T-helper 17 cell (primary cell): Measurements from ENCODE around the gene DCAF5. TPM values are rescaled to one million over a fixed set of nuclear protein-coding genes. Genes with fewer than 3 reads are reported as not detected.

Experiments used
- ATAC-seq: fragments of 150-1000 bp; cut with Tn5 transposase; 2 replicates; pipeline ENCODE4 v1.10.0; 2021; ENCODE audit warnings: mild to moderate bottlenecking, moderate library complexity
- DNase-seq, 3 donors: peaks; one replicate each; pipeline versions ENCODE4 v3.0.0 to v3.0.0-alpha.2; 2020 to 2021
- H3K9me3 ChIP-seq: one replicate; pipeline ENCODE4 v1.7.0; 2013; ENCODE audit warnings: low read length, mild to moderate bottlenecking; ENCODE audit not compliant: control insufficient read depth, poor library complexity, severe bottlenecking
- H3K27ac Mint-ChIP-seq: one replicate; pipeline ENCODE4 v1.8.0; 2022; ENCODE audit warnings: mild to moderate bottlenecking, moderate library complexity, mixed read lengths
- H3K27me3 Mint-ChIP-seq: one replicate; pipeline ENCODE4 v1.8.0; 2022; ENCODE audit warnings: mixed read lengths
- H3K36me3 Mint-ChIP-seq: one replicate; pipeline ENCODE4 v1.8.0; 2022; ENCODE audit warnings: low read depth, mixed read lengths
- H3K4me1 Mint-ChIP-seq: one replicate; pipeline ENCODE4 v1.8.0; 2022; ENCODE audit warnings: mild to moderate bottlenecking, mixed read lengths
- H3K4me3 Mint-ChIP-seq: one replicate; pipeline ENCODE4 v1.8.0; 2022; ENCODE audit warnings: mild to moderate bottlenecking, moderate library complexity, mixed read lengths
- total RNA-seq, 4 donors: library from RNA in 2 of 4; stranded (reverse) in 2 of 4; gene quantifications; one replicate each; pipeline ENCODE4 v1.2.3 and lab custom pipeline; 2022 to 2026

The DCAF5 gene
- total RNA-seq, 2 donors from 2014 or later = 55.0 to 61.6 TPM

- peaks cover 11% of the 10 kb centered on the region for H3K4me1 Mint-ChIP-seq
- H3K36me3 Mint-ChIP-seq = peaks cover 5% of the 10 kb centered on the region
- H3K27ac Mint-ChIP-seq = no peak overlapping the region
- DNase-seq (no peak), ATAC-seq (no peak)
- H3K27me3 Mint-ChIP-seq = no peaks in the 10 kb centered on the region
- H3K9me3 ChIP-seq = no peaks in the 10 kb centered on the region
- H3K4me3 Mint-ChIP-seq = no peak overlapping the region
Observed at GRCh38 chr14:69105326-69105725, 47.6 kb downstream of the DCAF5 start.

- Mint-ChIP-seq H3K4me3 (no peak overlapping the region), H3K27me3 (no peaks in the 10 kb centered on the region), H3K36me3 (peaks cover 6% of the 10 kb centered on the region), H3K4me1 (peaks cover 17% of the 10 kb centered on the region), H3K27ac (peak overlapping the region; percentile 8)
- DNase-seq (no peak), ATAC-seq (peak; percentile 70)
- H3K9me3 ChIP-seq = no peaks in the 10 kb centered on the region
Observed at GRCh38 chr14:69101331-69101826, 51.5 kb downstream of the DCAF5 start.

GRCh38 chr14:69097974-69098373 is 54.9 kb downstream of the DCAF5 start:
- Mint-ChIP-seq H3K27me3 (no peaks in the 10 kb centered on the region), H3K4me3 (no peak overlapping the region), H3K36me3 (peaks cover 6% of the 10 kb centered on the region), H3K27ac (no peak overlapping the region), H3K4me1 (peaks cover 25% of the 10 kb centered on the region)
- H3K9me3 ChIP-seq = no peaks in the 10 kb centered on the region
- DNase-seq = no peak
- no peak for ATAC-seq

- ATAC-seq (no peak), DNase-seq (no peak)
- Mint-ChIP-seq H3K27ac (no peak overlapping the region), H3K36me3 (peaks cover 6% of the 10 kb centered on the region), H3K4me3 (no peak overlapping the region), H3K4me1 (peaks cover 23% of the 10 kb centered on the region), H3K27me3 (no peaks in the 10 kb centered on the region)
- no peaks in the 10 kb centered on the region for H3K9me3 ChIP-seq
Observed at GRCh38 chr14:69096781-69097475, 56.0 kb downstream of the DCAF5 start.

GRCh38 chr14:69096246-69096645 is 56.7 kb downstream of the DCAF5 start:
- no peaks in the 10 kb centered on the region for H3K27me3 Mint-ChIP-seq
- ATAC-seq (no peak), DNase-seq (no peak)
- H3K36me3 Mint-ChIP-seq = peaks cover 8% of the 10 kb centered on the region
- H3K27ac Mint-ChIP-seq = no peak overlapping the region
- H3K4me3 Mint-ChIP-seq = no peak overlapping the region
- H3K9me3 ChIP-seq = no peaks in the 10 kb centered on the region
- H3K4me1 Mint-ChIP-seq = peaks cover 21% of the 10 kb centered on the region

- no peaks in the 10 kb centered on the region for H3K27me3 Mint-ChIP-seq
- peaks cover 20% of the 10 kb centered on the region for H3K4me1 Mint-ChIP-seq
- peak overlapping the region; percentile 8 for H3K27ac Mint-ChIP-seq
- H3K9me3 ChIP-seq = no peaks in the 10 kb centered on the region
- no peak overlapping the region for H3K4me3 Mint-ChIP-seq
- DNase-seq (no peak), ATAC-seq (no peak)
- peaks cover 10% of the 10 kb centered on the region for H3K36me3 Mint-ChIP-seq
Observed at GRCh38 chr14:69094481-69094880, 58.4 kb downstream of the DCAF5 start.

- Mint-ChIP-seq H3K36me3 (peaks cover 8% of the 10 kb centered on the region), H3K4me1 (peaks cover 17% of the 10 kb centered on the region), H3K27ac (peak overlapping the region; percentile 91), H3K27me3 (no peaks in the 10 kb centered on the region), H3K4me3 (no peak overlapping the region)
- no peak for ATAC-seq
- DNase-seq = no peak
- no peaks in the 10 kb centered on the region for H3K9me3 ChIP-seq
Observed at GRCh38 chr14:69093631-69094421, 59.1 kb downstream of the DCAF5 start.

- no peak overlapping the region for H3K4me3 Mint-ChIP-seq
- H3K36me3 Mint-ChIP-seq = peaks cover 4% of the 10 kb centered on the region
- H3K9me3 ChIP-seq = no peaks in the 10 kb centered on the region
- peak overlapping the region; percentile 91 for H3K27ac Mint-ChIP-seq
- H3K27me3 Mint-ChIP-seq = no peaks in the 10 kb centered on the region
- ATAC-seq = no peak
- no peak for DNase-seq
- peaks cover 14% of the 10 kb centered on the region for H3K4me1 Mint-ChIP-seq
Observed at GRCh38 chr14:69092840-69093422, 60.0 kb downstream of the DCAF5 start.

- H3K36me3 Mint-ChIP-seq = peaks cover 4% of the 10 kb centered on the region
- H3K9me3 ChIP-seq = no peaks in the 10 kb centered on the region
- no peaks in the 10 kb centered on the region for H3K27me3 Mint-ChIP-seq
- H3K4me1 Mint-ChIP-seq = peaks cover 8% of the 10 kb centered on the region
- peak overlapping the region; percentile 67 for H3K27ac Mint-ChIP-seq
- DNase-seq (no peak), ATAC-seq (no peak)
- H3K4me3 Mint-ChIP-seq = no peak overlapping the region
Observed at GRCh38 chr14:69091695-69092094, 61.2 kb downstream of the DCAF5 start.

GRCh38 chr14:69091006-69091405 is 61.9 kb downstream of the DCAF5 start:
- H3K4me3 Mint-ChIP-seq = no peak overlapping the region
- H3K36me3 Mint-ChIP-seq = peaks cover 4% of the 10 kb centered on the region
- no peaks in the 10 kb centered on the region for H3K27me3 Mint-ChIP-seq
- peaks cover 8% of the 10 kb centered on the region for H3K4me1 Mint-ChIP-seq
- DNase-seq = no peak
- H3K27ac Mint-ChIP-seq = peak overlapping the region; percentile 67
- no peaks in the 10 kb centered on the region for H3K9me3 ChIP-seq
- ATAC-seq = no peak

GRCh38 chr14:69090187-69090789 is 62.6 kb downstream of the DCAF5 start:
- Mint-ChIP-seq H3K27ac (no peak overlapping the region), H3K36me3 (peaks cover 4% of the 10 kb centered on the region), H3K4me1 (peaks cover 6% of the 10 kb centered on the region), H3K4me3 (no peak overlapping the region), H3K27me3 (no peaks in the 10 kb centered on the region)
- ATAC-seq (peak; percentile 70), DNase-seq (no peak)
- H3K9me3 ChIP-seq = no peaks in the 10 kb centered on the region

- Mint-ChIP-seq H3K4me1 (peaks cover 3% of the 10 kb centered on the region), H3K27ac (no peak overlapping the region), H3K36me3 (peaks cover 4% of the 10 kb centered on the region), H3K27me3 (no peaks in the 10 kb centered on the region), H3K4me3 (no peak overlapping the region)
- no peaks in the 10 kb centered on the region for H3K9me3 ChIP-seq
- ATAC-seq = no peak
- no peak for DNase-seq
Observed at GRCh38 chr14:69089046-69089445, 63.9 kb downstream of the DCAF5 start.

- Mint-ChIP-seq H3K4me1 (peaks cover 3% of the 10 kb centered on the region), H3K27me3 (no peaks in the 10 kb centered on the region), H3K36me3 (peaks cover 4% of the 10 kb centered on the region), H3K27ac (no peak overlapping the region), H3K4me3 (no peak overlapping the region)
- no peaks in the 10 kb centered on the region for H3K9me3 ChIP-seq
- DNase-seq = no peak
- no peak for ATAC-seq
Observed at GRCh38 chr14:69088586-69088985, 64.3 kb downstream of the DCAF5 start.
